ENCODE data around the gene VENTX. TPM values are rescaled to one million over a fixed set of nuclear protein-coding genes. Genes with fewer than 3 reads are reported as not detected.
"Not testable (repeated sequence)": the region's sequence is repeated elsewhere in the genome, so short reads cannot be mapped to it uniquely, and the experiment has no call there.

VENTX gene
- total RNA-seq, 1 experiment from 2014 or later: not detected

DNA sequence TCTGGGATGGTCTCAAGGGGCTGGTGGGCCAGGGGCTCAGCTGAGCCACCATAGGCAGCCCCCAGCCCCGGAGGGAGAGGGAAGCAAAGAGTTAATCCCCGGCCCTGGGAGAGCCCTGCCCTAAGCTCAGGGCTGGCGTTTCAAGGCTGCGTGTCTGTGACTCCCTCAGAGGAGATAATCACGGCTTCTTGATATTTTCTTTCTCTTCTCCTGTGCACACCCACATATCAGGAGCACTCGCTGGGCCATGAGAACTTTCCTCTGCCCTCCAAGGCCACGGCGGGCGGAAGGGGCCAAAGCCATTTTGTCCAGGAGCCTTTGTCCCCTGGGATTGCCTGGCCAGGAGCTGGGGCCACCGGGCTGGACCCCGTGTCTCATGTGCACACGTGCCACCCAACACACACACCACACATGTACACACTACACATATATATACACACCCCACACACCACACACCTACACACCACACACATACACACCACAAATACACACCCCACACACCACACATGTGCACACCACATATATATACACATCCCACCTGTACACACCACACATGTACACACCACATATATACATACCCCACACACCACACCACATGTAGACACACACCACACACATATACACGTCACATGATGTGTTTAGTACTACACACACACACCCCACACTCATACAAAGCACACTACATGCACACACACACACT is 16.9 kb downstream of the VENTX start:
- no peak for DNase-seq (ENCODE audit: low spot score)

DNA sequence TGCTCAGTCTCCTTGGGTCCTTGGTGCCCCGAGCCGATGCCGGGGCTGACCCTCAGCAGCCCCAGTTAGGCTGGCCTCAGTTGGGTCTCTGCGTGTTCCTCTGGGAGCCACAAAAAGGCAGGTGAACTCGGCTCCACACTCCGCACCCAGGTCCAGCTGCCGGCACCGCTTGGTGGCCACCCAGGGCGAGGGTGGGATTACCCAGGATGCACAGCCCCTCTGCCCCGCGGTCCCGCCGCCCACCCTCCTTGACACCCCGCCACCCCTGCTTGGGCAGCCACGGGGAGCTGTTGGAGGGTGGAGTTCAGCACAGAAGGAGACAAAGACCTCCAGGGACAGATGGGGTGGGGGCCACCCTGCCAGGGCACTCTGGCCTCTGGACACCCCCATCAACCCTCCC is 17.7 kb downstream of the VENTX start:
- no peak for DNase-seq (ENCODE audit: low spot score)

GRCh38 chr10:133257489-133258065 is 19.9 kb downstream of the VENTX start:
- DNase-seq (ENCODE audit: low spot score): no peak

- DNase-seq (ENCODE audit: low spot score): no peak
These were observed 20.6 kb downstream of the VENTX start for GRCh38 chr10:133258066-133258817.

- peak; percentile 100 for DNase-seq (ENCODE audit: low spot score)
These were observed 21.4 kb downstream of the VENTX start for GRCh38 chr10:133258818-133259601.

- DNase-seq (ENCODE audit: low spot score): no peak
These were observed 21.9 kb downstream of the VENTX start for GRCh38 chr10:133259602-133259989.

DNA sequence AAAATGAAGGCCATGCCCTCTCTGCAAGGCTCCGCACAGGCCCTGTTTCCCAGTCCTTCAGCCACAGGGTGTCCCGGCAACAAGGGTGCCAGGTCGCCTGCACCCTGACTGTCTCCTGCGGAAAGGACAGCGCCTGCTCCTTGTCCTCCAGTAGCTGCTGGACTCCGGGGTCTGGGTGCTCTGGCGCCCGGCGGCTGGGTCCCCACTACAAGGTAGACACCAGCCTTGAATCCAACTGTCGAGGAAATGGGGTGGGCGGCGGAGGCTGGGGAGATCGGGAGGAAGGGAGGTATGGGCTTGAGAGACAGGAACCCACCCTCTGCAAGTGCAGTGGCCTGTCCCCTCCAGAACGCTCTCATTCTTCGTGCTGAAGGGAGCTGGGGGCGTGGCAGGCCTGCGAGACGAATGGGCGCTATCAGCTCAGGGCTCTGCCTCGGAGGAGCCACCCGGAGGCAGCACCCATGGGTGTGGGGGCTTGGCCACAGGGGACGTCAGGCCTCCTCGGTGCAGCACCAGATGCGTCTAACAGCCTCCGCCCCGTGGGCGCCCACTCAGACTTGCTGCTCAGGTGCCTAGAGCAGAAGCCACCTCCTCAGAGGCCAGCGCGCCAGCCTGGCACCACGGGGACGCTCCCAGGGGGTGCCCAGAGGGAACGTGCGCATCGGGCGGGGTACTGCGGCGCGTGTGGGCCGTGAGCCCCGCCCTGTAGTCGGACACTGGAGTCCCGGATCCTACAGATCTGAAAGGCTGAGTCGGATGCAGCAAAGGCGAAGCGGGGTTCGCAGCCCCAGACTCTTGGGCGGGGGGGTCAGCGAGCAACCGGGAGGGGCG is 23.5 kb downstream of the VENTX start:
- peak; percentile 20 for DNase-seq (ENCODE audit: low spot score)

- DNase-seq (ENCODE audit: low spot score): peak; percentile 40
These were observed 24.2 kb downstream of the VENTX start for GRCh38 chr10:133261726-133262325.

DNA sequence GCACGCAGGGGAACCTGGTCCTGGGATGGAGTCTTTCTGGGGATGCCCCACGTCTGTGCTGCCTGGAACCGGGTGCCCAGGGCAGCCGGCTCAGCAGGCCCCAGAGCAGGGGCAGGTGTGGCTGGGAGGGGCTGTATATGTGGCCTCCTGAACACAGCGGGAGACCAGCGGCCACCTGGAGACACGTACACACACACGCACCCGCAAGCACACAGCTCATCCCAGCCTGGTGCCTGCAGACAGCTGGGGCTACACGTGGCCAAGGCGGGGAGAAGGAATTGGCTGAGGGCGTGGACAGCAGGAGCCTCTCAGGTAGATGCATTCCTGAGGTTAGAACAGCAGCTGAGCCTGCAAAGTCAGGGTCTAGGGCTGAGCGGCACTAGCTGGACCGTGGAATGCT is 25.0 kb downstream of the VENTX start:
- DNase-seq (ENCODE audit: low spot score): no peak

- DNase-seq (ENCODE audit: low spot score): no peak
These were observed 26.0 kb downstream of the VENTX start for GRCh38 chr10:133263674-133264073.

GRCh38 chr10:133264461-133264860 is 26.8 kb downstream of the VENTX start:
- DNase-seq (ENCODE audit: low spot score): no peak

DNA sequence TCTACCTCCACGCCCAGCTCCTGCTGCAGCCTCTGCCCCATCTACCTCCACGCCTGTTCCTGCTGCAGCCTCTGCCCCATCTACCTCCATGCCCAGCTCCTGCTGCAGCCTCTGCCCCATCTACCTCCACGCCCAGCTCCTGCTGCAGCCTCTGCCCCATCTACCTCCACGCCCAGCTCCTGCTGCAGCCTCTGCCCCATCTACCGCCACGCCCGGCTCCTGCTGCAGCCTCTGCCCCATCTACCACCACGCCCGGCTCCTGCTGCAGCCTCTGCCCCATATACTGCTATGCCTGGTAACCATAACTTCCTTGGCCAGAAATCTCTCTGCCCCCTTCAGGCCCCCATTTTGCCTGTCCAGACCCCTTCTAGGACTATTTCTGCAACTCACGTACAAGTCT is 27.4 kb downstream of the VENTX start:
- DNase-seq (ENCODE audit: low spot score): not testable (repeated sequence)

DNA sequence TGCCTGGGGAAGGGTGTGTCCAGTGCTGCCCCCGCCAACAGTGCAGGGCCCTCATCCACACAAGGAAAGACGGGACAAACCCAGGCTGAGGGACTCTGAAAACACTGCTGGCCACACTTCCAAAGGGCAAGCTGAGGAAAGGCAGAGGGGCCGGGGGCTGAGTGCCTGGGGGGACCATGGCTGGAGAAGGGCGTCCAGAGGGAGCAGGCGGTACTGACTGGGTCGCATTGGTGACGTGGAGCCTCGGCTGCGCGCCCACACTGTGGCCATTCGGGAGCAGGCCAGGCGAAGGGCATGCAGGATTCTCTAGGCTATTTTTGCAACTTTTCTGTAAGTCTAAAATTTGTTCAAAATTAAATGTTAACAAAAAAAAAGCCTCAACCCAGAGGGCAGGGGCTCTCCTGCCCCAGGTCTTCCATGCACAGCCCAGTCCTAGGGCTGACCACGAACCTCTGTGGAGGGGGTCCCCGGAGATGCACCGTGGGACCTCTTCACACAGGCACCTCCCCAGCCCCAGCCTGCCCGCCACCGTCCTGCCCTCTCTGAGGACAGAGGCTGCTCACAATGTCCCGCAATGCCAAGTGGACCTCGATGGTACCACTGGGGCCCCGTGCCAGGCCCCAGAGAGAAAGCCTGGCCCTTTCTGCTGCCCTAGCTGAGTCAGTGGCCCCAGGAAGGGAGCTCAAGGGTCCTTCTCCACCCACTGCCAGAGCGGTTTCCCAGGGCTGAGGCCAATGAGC is 28.6 kb downstream of the VENTX start:
- no peak for DNase-seq (ENCODE audit: low spot score)

DNA sequence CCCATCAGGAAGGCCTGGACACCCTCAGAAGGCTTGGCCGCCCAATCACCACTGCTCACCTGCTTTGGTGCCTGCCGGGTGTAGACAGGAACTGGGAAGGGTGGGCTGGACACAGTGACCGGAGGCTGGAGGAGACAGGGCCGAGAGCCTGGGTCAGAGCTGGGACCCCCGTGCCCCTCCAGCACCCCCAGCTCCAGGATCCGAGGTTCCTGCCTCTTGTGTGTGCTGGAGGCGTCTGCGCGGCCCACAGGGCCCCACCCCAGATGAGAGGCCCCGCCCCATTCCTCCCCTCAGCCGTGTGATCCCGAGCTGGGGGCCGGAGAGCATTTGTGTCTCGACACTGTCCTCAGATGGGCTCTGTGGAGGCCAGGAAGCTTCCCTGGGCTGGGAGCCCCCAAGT is 29.6 kb downstream of the VENTX start:
- DNase-seq (ENCODE audit: low spot score): no peak

DNA sequence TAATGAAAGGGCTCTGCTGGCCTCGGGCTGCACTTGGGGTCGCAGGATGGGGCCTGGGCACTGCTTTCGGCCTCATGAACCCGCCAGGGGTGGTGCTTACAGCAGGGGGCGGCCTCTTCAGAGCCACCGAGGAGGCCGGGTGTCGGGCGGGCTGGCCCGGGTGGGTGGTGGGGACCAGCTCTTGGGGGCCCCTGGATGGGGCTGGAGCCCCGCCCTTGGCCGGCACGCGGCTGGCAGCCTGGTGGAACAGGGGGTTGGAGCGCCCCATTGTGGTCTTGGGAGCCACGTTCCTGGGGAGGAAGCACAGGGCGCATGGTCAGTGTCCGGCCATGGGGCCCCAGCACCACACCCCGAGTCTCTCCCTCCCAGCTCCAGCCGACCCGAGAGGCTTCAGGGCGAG is 30.2 kb downstream of the VENTX start:
- DNase-seq (ENCODE audit: low spot score): no peak

DNA sequence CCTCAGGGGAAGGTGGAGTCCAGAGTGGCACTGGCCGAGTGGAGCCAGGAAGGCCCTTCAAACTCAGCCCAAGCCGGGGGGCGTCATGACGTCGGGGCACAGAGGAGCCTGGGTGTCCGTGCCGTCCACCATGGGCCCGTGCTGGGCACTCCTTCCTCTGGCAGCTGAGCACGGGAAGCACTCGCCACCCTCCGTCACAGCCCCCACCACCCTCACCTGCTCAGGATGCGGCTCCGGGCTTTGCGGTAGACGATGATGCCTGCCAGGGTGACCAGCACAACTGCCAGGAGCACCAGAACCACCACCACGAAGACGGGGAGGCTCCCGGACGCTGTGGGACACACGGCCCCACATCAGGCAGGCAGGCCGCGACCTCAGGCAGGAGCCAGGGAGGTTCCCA is 30.9 kb downstream of the VENTX start:
- no peak for DNase-seq (ENCODE audit: low spot score)

DNA sequence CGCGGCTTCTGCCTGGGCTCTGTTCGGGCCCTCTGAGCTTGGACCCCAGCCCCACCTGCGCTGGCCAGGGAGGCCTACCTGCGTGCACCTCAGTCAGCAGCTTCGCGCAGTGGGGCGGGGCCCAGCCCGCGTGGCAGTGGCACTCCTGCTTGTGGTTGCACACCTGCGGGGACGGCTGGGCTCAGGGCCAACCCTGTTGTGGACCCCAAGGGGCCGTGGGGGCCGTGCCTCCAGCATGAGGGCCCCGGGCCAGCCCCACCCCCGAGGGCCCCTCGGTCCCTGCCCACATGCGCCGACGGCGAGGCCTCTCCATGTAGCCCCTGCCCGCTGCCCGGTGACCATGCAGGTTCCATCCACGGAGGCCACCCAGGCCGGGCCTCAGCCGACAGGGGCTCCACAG is 31.7 kb downstream of the VENTX start:
- no peak for DNase-seq (ENCODE audit: low spot score)

DNA sequence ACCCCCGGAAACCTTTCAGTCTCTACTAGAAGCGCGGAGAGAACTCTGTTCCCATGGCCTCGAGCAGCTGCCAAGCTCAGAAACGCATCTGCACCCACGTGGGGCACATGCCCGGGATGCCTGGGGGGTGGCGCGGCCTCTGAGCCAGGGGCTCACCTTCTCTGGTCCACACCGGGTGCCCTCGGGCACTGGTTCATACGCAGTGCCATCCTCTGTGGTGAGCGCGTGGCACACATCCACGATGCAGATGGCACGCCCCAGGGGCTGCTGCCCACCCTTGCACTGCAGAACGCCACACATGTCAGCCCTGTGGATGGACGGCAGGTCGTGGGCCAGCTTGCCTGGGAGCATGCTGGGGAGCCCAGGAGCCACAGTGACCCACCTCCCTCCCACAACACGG is 32.5 kb downstream of the VENTX start:
- no peak for DNase-seq (ENCODE audit: low spot score)

DNA sequence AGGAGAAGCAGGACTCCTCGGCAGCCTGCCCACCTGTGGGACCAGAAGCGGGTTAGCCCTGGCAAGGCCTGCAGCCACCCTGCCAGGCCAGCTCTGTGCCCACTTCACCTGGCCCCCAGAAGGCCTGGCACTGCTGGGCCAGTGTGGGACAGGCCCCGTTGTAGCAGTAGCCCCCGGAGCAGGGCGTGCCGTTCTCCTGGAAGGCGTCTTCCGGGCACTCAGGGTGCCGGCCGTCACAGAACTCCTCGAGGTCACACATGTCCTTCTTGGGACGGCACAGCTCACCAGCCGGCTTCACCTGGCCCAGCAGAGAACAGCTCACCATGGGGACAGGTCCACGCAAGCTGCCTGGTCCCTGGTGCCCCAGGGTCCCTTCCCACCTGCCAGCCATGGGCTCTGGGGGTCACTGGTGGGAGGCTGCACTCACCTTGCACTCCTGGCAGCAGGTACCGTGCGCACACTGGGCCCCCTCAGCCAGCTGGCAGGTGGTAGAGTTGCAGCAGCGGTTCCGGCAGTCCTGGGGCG is 33.2 kb downstream of the VENTX start:
- DNase-seq (ENCODE audit: low spot score): no peak

All from H4 (cell line).